Right hindlimb (tissue), 1 donor: ENCODE data around the gene TUBGCP3.

Experiments used
- DNase-seq: peaks from one replicate; pipeline ENCODE4 v3.0.0-alpha.2; 2018

TUBGCP3 gene

DNA sequence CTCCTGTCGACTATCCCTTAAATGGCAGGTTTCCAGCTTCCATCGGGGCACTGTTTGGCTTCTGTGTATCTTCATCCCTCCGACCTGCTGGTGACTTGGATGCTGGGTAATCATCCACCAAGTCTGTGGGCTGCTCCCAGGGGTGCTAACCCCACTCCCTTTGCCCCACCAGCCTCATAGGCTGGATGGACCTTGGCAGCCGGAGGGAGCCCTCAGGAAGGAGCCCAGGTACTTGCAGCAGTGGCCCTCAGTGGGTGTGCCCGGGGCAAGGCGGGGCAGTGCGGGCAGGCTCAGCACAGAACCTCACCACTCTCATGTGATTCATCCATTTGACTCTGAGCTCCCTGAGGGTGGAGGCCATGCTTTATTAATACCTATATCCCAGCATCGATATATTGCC is 27.4 kb upstream of the TUBGCP3 start:
- no peak for DNase-seq

DNA sequence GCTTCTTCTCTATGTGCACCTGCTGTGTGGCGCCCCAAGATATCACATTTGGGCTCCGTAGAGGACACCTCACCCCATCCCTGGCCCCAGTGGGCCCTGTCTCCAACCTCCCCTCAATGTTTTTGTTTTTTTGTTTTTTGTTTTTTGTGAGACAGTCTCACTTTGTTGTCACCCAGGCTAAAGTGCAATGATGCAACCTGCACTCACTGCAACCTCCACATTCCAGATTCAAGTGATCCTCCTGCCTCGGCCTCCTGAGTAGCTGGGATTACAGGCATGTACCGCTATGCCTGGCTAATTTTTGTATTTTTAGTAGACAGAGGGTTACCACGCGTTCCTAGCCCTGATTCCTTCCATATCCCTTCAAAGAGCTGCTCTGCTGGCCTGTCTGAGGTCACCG is 26.9 kb upstream of the TUBGCP3 start:
- DNase-seq, result no peak

- DNase-seq, result no peak
Measured at GRCh38 chr13:112608212-112608611, 20.3 kb upstream of the TUBGCP3 start.

- DNase-seq, result peak; percentile 96
Measured at GRCh38 chr13:112606109-112607001, 18.4 kb upstream of the TUBGCP3 start.

DNA sequence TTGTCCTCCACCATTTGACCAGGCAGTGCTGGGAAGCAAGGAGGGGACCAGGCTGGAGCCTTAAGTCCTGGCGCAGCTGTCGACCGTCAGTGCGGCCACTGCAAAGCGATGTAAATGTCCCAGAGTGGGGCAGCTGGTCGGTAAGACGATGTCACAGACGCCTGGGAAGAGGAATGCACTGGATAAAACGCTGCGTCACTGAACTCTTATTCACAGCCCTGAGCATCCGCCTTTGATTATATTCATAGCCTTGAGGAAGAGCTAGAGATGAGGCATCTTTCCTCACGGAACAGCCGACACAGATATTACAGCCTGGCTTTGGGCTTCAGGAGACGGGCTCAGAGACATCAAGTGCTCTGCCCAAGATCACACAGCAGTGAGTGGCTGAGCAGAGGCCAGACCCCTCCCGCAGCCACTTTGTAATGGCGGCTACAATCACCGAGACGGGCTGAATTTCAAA is 17.6 kb upstream of the TUBGCP3 start:
- DNase-seq, result no peak

GRCh38 chr13:112603641-112604225 is 15.8 kb upstream of the TUBGCP3 start:
- no peak for DNase-seq

DNA sequence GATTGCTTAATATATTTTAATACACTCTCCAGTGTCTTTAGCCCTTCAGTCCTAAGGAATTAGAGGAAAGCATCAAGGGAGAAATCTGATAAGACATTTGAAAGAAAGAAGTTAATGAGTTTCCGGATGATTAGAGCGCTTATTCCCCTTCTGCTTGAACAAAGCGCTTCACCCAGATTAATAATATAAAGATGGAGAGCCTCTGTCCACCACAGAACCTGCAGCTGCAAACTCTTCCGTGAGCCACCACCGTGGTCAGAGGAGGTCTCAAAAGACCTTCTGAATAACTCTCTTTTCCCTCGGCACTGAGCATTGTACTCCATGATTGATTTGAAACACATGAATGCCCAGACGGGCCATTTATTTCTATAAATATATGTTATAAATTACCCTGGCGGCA is 14.2 kb upstream of the TUBGCP3 start:
- DNase-seq, result no peak

GRCh38 chr13:112601371-112601770 is 13.4 kb upstream of the TUBGCP3 start:
- no peak for DNase-seq

GRCh38 chr13:112596235-112596634 is 8.3 kb upstream of the TUBGCP3 start:
- no peak for DNase-seq

GRCh38 chr13:112592647-112593046 is 4.7 kb upstream of the TUBGCP3 start:
- no peak for DNase-seq

DNA sequence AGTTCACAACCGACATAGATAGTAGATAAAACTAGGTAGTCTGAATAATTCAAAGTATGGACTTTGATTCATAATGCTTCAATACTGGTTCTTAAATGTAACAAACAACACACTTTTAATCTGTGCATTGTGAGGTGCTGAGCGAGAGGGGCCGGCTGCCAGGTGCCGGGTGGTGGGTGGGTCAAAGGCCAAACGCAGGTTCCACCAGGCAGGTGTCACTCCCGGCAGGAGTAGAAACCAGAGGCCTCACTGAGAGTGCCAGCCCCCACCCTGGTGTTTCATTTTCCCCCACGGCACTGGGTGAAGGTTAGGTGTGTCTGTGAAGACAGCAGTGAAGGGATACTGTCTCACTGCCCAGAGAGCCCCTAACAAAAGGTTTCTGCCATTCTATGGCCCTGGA is 4.2 kb upstream of the TUBGCP3 start:
- no peak for DNase-seq

DNA sequence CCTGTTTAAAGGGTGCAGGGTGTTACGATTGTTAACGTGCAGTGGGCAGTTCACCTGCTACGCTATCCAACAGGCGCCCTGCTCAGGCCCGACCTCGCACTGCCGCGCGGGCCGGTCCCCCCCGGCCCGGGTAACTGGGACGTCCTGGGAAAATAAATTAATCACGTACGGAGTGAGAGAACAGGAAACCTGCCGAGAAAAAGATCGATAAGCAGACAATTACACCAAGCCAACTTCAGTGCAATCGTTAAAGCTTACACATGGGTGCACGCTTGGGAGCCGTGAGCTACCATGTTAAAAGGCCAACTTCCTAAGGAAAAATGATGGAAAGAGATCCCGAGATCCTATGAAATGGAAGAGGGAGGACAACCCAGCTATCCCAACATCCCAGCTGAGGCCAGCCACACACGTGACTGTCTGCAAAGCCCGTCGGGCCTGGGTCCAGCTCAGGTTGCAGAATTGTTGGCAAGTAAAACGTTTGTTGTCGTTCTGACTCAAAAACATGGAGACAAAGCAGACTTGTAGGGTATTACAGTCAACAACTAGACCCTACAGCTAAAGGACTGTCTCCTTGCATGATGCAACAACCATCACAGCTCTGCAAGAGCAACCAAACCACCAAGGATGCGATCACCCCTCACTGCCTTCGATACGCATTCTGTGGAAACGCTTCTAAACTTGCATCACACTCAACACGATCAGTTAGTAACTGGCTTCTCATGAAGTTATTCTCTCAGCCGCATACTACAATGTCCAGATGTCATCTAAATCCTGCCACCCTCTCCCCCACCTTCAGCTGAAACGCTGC is 741 bp upstream of the TUBGCP3 start:
- DNase-seq, result no peak

DNA sequence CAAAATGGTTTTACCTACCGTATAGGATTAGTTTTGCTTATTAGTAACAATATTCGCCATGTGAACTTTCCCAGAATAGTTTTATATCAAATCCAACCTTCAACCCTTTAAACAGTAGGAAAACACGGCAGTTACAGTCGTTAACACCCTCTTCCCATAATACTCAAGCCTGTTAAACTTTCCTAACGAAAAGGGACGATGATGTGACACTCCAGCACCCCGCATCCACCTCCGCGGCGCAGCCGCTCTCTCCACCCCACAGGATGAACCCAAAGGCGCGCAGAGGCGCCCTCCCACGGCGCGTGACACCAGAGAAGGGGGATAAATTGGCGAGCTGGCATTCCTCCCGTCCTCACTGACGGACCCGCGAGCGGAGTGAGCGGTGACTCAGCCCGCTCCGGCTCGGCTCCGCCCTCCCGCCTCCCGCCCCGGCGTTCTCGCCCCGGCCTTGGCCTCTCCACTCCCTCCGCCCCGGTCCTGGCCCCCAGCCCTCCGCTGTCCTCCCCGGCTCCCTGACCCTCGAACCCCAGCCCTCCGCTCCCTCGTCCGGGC is 665 bp downstream of the TUBGCP3 start:
- DNase-seq, result peak; percentile 86

DNA sequence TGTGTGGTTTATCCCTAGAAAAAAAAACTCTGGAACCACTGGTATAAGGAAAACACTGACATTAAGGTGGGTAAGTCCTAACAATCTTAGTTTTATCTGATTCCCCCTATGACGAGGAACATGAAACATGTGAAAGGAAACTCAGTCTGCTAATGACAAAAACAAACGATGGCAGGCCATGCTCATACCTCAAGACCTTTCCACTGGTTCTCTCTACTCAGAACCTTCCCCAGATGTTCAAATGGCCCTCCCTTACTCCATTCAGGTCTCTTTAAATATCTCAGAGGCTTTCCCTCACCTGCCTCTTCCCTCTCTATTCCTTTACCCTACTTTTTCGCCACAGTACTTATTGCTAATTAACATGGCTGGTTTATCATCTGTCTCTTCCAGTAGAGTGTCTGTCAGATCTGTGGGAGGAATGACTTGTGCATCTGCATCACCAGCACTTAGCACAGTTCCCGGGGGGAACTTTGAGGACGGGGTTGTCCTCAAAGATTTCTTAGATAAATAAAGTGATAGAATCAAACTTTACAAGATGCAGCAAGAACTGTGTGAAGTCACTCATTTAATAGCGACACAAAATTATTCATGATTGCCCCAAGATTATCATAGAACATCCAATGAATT is 1.5 kb downstream of the TUBGCP3 start:
- no peak for DNase-seq

DNA sequence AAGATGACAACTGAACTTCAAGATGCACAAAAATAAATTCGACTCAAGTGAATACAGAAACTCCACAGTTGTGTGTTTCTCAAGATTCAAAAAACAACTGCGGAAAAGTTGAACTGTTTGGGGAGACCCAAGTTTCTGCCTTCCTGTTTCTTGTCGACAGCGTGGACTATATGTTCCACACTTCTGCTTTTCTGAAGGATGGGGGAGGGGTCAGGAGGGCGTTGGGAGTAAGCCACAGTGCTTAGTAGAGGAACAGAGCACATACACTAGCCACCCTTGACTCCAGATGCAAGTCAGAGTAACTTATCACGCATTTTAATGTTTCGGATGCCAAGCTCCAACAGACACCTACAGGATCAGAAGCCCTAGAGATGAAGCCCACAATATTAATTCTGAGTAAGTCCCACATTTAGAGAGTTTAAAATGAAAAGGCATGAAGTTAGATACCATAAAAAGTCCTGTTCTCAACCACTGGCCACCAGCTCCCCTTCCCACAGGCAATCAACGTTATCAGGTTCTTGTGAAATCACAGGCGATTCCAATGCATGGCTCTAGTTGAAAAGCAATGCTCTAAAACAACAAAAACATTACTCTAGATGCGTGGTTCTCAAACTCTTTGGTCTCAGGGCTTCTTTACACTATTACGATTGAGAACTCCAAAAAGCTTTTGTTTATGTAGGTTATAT is 4.2 kb downstream of the TUBGCP3 start:
- DNase-seq, result no peak

DNA sequence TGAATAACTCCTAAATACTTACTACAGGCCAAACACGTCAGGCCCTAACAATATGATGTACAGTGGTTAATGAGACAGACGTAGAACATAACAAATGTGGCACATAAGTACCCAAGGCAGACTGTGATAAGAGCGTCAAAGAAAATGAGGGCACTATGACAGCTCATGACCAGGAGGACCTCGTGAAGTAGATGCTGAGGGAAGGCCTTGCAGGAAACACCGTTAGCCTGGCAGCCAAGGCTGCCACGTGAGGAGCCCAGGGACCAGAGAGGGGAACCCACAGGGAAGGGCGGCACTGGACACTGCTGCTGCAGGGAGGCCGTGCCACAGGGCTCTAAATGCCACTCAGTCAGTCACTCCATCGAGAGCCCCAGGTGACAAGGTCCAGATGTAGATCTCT is 5.7 kb downstream of the TUBGCP3 start:
- no peak for DNase-seq

- DNase-seq, result no peak
Measured at GRCh38 chr13:112580912-112581311, 7.0 kb downstream of the TUBGCP3 start.

- no peak for DNase-seq
Measured at GRCh38 chr13:112580211-112580610, 7.7 kb downstream of the TUBGCP3 start.

GRCh38 chr13:112579310-112579843 is 8.6 kb downstream of the TUBGCP3 start:
- DNase-seq, result no peak

DNA sequence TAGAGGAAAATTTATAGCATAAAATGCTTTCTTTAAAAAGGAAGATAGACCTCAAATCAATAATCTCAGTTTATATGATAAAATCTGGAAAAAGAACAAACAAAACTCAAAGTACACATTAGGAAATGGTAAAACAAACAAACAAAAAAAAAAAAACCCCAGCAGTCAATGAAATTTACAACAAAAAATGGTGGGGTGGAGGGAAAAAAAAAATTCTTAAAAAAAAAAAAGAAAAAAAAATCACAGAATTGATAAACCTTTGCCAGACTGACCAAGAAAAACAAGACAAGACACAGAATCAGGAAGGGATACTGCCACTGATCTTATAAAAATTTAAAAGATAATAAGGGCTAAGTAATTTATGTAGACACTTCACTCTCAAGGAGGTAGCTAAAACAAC is 11.2 kb downstream of the TUBGCP3 start:
- no peak for DNase-seq

GRCh38 chr13:112576191-112576590 is 11.8 kb downstream of the TUBGCP3 start:
- DNase-seq, result no peak

- no peak for DNase-seq
Measured at GRCh38 chr13:112575675-112576074, 12.3 kb downstream of the TUBGCP3 start.
